ENCODE results near the gene YLPM1.
"Not testable (repeated sequence)": the region's sequence is repeated elsewhere in the genome, so short reads cannot be mapped to it uniquely, and the experiment has no call there.

YLPM1 gene

GRCh38 chr14:74762917-74763802 is at the start of gene YLPM1:
TSS of gene YLPM1 (plus strand) at chr14:74763316. CDS start at chr14:74763490, 174 bp downstream.
- in situ Hi-C loops (cut with HindIII; ENCODE audit: low sequenced_read_pairs): no loop called here

GRCh38 chr14:74713395-74713735 is 49.8 kb upstream of the YLPM1 start:
- in situ Hi-C loops (cut with HindIII; ENCODE audit: low sequenced_read_pairs): no loop called here

GRCh38 chr14:74720526-74720925 is 42.6 kb upstream of the YLPM1 start:
- in situ Hi-C loops (cut with HindIII; ENCODE audit: low sequenced_read_pairs): no loop called here

GRCh38 chr14:74723134-74723533 is 40.0 kb upstream of the YLPM1 start:
- in situ Hi-C loops (cut with HindIII; ENCODE audit: low sequenced_read_pairs): no loop called here

GRCh38 chr14:74732387-74732786 is 30.7 kb upstream of the YLPM1 start:
- in situ Hi-C loops (cut with HindIII; ENCODE audit: low sequenced_read_pairs): no loop called here

GRCh38 chr14:74733221-74733620 is 29.9 kb upstream of the YLPM1 start:
- in situ Hi-C loops (cut with HindIII; ENCODE audit: low sequenced_read_pairs): no loop called here

GRCh38 chr14:74735125-74735524 is 28.0 kb upstream of the YLPM1 start:
- in situ Hi-C loops (cut with HindIII; ENCODE audit: low sequenced_read_pairs): no loop called here

GRCh38 chr14:74737753-74738325 is 25.3 kb upstream of the YLPM1 start:
- in situ Hi-C loops (cut with HindIII; ENCODE audit: low sequenced_read_pairs): no loop called here

GRCh38 chr14:74739293-74740030 is 23.7 kb upstream of the YLPM1 start:
- in situ Hi-C loops (cut with HindIII; ENCODE audit: low sequenced_read_pairs): loop anchor here (5.0 kb wide), 1 partner anchor 47 kb away; no protein-coding TSS in a partner anchor

GRCh38 chr14:74747237-74747636 is 15.9 kb upstream of the YLPM1 start:
- in situ Hi-C loops (cut with HindIII; ENCODE audit: low sequenced_read_pairs): no loop called here

- in situ Hi-C loops (cut with HindIII; ENCODE audit: low sequenced_read_pairs): no loop called here
Observed at GRCh38 chr14:74754157-74754556, 9.0 kb upstream of the YLPM1 start.

- in situ Hi-C loops (cut with HindIII; ENCODE audit: low sequenced_read_pairs): no loop called here
Observed at GRCh38 chr14:74754899-74755298, 8.2 kb upstream of the YLPM1 start.

GRCh38 chr14:74756326-74756725 is 6.8 kb upstream of the YLPM1 start:
- in situ Hi-C loops (cut with HindIII; ENCODE audit: low sequenced_read_pairs): no loop called here

- in situ Hi-C loops (cut with HindIII; ENCODE audit: low sequenced_read_pairs): not testable (repeated sequence)
Observed at GRCh38 chr14:74758505-74758904, 4.6 kb upstream of the YLPM1 start.

- in situ Hi-C loops (cut with HindIII; ENCODE audit: low sequenced_read_pairs): no loop called here
Observed at GRCh38 chr14:74763803-74764531, 851 bp downstream of the YLPM1 start.

- in situ Hi-C loops (cut with HindIII; ENCODE audit: low sequenced_read_pairs): no loop called here
Observed at GRCh38 chr14:74765721-74766120, 2.6 kb downstream of the YLPM1 start.

- in situ Hi-C loops (cut with HindIII; ENCODE audit: low sequenced_read_pairs): no loop called here
Observed at GRCh38 chr14:74771399-74771798, 8.3 kb downstream of the YLPM1 start.

GRCh38 chr14:74784634-74785033 is 21.5 kb downstream of the YLPM1 start:
- in situ Hi-C loops (cut with HindIII; ENCODE audit: low sequenced_read_pairs): loop anchor here (25.0 kb wide), 1 partner anchor 172 kb away; the partner anchor contains the start of gene LTBP2

GRCh38 chr14:74785056-74785613 is 22.0 kb downstream of the YLPM1 start:
- in situ Hi-C loops (cut with HindIII; ENCODE audit: low sequenced_read_pairs): loop anchor here (25.0 kb wide), 1 partner anchor 173 kb away; the partner anchor contains the start of gene LTBP2

- in situ Hi-C loops (cut with HindIII; ENCODE audit: low sequenced_read_pairs): loop anchor here (25.0 kb wide), 1 partner anchor 175 kb away; the partner anchor contains the start of gene LTBP2
Observed at GRCh38 chr14:74786796-74787315, 23.7 kb downstream of the YLPM1 start.
